Superior temporal gyrus (tissue), 1 donor: ENCODE results near the gene ISLR2.

ENCODE experiments used
- DNase-seq: peaks from one replicate; pipeline ENCODE4 v3.0.0-alpha.2; 2016; ENCODE audit errors: extremely low spot score

The ISLR2 gene

DNA sequence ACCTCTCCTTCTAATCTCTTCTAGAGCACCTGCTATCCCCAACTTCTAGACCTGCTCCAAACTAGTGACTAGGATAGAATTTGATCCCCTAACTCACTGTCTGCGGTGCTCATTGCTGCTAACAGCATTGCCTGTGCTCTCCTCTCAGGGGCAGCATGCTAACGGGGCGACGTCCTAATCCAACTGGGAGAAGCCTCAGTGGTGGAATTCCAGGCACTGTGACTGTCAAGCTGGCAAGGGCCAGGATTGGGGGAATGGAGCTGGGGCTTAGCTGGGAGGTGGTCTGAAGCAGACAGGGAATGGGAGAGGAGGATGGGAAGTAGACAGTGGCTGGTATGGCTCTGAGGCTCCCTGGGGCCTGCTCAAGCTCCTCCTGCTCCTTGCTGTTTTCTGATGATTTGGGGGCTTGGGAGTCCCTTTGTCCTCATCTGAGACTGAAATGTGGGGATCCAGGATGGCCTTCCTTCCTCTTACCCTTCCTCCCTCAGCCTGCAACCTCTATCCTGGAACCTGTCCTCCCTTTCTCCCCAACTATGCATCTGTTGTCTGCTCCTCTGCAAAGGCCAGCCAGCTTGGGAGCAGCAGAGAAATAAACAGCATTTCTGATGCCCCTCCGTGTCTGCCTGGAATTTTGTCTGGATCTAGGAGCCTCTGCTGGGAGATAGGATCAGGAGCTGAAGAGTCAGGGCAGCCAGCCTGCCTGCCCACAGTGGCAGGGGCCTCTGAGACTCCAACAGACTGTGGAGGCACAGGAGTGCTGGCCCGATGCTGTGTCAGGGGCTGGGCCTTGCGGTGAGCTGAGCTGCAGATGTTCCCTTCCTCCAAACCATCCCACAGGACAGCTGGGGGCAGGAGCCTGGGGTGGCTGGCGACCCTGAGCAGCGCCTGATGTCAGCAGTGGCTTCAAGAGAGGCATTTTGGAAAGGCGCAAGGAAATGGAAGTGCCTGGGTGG lies 46.2 kb downstream of the ISLR2 start:
- DNase-seq: no peak

DNA sequence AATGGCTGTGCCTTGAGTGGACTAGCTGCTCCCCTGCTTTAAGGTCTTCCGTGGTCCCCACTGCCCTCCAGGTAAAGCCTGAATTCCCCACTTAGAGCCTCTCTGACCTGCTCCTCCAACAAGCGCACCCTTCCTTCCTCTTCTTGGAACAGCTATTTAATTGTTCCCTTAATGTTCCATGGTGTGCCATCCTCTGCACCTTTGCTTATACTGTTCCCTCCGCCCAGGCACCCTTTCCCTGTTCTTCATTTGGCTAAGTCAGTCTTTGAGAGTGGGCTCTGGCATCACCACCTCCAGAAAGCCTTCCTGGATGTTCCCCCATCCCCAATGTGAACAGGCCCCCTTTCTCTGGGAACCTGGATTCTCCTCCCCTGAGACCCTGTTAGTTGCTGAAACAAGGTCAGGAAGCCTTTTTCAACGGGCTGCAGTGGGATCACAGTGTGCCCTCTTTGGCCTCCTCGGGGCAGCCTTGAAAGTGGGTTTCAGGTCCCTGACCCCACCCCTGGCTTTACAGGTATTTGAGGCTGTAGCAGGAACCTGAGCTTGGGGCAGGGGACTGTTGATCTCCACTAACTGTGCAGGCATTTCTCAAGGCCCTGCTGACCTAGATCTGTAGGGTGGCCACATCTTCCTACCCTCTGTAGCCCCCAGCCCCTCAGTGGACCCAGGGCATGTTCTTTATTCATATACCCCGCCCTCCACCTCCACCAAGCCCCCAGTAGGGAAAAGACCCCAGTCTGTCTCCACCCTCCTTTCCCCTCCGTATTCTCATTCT lies 48.1 kb downstream of the ISLR2 start:
- no peak for DNase-seq

DNA sequence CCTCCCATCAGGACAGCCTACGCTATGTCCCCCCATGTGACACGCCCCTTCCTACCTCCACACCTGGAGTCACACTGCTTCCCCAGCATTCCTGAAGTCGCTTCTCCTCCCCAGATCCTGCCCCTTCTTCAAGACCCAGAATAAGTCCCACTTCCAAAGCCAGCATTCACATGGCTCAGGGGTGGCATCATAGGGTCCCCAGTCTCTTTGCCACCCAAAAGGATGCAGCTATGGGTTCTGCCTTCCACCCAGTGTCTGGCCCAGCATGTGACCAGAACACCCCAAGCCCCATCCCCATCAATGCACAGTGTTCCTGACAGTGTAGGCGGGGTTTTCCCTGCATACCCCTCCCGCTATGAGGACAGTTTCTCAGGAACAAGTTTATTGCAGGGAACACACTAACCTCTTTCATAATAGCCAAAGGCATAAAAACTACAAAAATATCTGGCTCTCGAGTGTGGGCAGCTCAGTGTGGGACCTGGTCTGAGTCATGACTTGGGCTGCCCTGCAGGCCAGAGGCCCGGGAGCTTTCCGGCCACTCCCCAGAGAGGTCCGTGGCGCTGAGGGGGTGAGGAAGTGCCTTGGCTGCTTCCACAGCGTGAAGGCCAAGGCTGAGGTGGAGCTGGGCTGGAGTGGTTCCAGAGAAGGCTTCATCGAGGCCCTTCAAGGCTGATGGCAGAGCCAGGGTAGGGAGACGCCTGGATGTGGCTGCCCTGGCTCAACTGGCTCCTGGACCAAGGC lies 48.9 kb downstream of the ISLR2 start:
- peak; percentile 42 for DNase-seq

DNA sequence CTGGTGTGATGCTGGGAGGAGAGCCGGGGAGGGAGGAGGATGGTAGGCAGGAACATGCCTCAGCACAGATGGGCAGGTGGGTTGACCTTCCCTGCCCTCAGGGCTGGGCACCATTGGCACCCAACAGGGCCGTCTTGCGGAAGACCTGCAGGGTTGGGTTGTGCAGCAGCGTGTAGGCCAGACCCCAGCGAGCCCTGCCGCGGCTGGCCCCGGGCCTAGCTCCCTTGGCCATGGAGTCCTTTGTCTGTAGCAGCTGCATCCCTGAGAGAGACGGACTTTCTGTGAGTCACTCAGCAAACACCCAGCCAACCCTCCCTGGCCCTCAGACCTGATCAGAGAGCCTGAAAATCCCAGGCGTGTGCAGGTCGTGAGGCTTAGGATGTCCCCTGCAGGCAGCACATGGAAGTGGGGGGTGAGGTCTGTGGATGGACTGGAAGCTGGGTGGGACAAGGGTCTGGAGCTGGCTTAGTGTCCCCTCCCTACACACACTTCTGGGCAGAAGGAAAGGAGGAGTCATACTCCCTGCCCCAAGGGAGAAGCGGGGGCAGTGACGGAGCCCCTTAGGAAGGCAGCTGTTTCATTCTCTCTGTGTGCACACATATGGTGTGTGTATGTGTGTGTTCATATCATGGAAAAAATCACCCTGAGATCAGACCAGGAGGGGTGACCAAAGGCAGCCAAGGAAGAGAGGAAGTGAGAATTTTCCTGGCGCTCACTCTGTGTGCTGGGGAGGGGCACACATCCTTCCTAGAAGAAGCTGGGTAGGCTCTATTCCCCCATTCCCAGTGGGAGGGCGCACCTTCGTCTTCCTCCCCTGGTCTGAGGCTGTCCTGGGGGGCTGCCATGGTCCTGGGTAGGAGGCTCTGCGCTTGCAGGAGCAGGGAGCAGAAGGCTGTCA lies 49.8 kb downstream of the ISLR2 start:
- no peak for DNase-seq

DNA sequence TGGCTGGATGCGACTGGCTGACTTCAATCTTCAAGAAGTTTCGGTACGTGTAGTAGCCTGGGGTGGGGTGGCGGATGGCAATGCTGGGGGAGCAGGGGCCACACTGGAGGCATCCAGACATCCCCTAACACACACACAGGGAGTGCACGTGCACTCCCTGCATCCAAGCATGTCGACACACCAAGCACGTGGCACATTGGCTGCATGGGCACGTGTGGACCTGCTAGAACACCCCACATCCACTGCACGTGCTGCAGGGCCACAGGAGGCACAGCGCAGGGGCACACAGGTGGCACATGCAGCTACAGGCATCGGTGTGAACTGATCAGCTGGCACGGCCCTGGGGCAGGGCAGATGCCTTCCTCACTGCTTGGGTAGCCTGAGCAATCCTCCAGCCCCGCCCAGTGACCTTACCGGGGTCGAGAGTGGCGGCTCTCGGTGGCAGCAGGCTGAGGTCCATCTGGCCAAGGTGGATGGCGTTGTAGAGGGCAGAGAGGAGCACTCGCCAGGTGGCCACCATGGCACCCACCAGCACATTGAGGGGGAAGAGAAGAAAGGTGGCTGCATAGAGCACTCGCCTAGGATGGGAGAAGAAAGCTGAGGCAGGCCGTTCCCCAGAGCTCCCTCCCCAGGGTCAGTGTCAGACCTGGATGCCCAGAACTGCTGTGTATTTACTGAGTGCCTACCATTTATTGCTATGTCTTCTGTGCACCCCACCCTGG lies 50.7 kb downstream of the ISLR2 start:
- DNase-seq: no peak

DNA sequence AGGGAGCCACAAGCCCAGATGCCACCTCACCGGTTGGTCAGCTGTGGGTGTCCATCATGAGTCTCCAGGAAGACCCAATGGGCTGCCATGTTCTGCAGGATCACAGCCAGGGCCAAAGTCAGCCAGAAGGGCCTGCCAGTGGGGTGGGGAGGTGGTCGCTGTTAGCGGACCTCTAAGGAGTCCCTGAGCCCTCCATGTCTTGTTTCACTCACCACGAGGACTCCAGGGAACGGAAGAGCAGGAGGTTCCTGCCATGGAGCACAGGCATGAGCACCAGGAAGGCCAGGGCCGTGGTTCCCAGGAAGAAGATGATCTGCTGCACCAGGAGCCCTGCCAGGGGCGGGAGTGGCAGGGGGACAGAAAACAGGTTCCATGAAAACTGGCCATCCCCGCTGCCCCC lies 51.7 kb downstream of the ISLR2 start:
- DNase-seq: no peak

DNA sequence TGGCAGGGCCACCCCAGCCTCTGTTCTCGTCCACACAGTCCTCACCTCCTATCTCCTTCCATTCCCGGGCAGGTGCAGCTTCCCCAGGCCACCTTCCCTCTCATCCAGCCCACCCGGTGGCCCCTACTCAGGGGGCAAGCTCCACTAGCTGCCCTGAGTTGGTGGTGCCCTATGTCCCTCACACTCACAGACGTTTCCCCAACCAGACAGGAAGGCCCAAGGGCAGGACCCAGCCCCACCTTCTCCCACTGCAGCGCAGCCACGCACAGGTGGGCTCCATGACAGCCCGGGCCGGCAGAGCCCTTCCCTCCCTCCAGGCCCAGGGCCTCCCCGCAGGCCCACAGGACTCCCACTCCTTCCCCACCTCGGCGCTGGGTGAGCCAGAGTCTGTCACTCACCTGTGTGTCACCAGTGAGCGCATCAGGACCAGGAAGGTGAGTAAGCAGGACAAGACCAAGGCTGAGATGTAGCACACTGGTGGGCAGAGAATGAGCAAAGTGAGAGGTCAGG lies 54.3 kb downstream of the ISLR2 start:
- no peak for DNase-seq

DNA sequence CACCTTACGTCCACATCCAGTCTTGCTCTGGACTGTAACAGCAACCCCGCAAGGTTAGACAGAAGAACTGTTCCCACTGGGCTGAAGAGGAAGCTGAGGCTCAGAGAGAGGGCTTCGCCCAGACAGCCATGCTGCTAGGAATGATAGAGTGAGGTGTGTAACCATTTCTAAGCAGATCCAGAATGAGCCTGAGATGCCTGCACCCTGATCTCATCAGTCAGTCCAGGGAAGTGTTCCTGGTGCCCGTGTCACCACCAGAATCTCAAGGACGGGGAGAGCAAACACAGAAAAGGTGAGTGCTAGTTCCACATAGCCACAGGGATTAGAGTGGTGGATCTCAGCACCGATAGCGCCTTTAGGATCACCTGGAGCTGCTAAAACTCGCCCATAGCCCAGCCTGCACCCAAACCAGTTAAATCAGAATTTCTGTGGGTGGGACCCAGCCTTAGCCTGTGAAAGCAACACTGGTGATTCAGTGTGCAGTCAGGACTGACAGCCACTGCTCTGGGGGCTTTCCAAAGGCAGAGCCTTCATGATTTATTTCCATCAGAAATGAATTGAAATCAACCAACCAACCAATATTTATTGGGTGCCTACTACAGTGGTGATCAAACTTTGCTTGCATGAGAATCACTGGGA lies 55.4 kb downstream of the ISLR2 start:
- DNase-seq: no peak
